Left cardiac atrium (tissue), 4 donors: ENCODE data around the gene IBA57. TPM values are rescaled to one million over a fixed set of nuclear protein-coding genes. Genes with fewer than 3 reads are reported as not detected.
"Not testable (repeated sequence)": the region's sequence is repeated elsewhere in the genome, so short reads cannot be mapped to it uniquely, and the experiment has no call there.

Experiments
- ATAC-seq, 2 donors: fragments of 200-7000 bp; cut with Tn5 transposase; one replicate each; pipeline ENCODE4 v1.9.1; 2020; ENCODE audit warnings: mild to moderate bottlenecking in 2 of 2, moderate library complexity in 2 of 2
- DNase-seq: peaks from one replicate; pipeline ENCODE4 v3.0.0-alpha.2; 2020
- intact Hi-C, 2 donors: fragments of 100-400 bp; cut with DNase I; formaldehyde crosslinking; loops; one replicate each; pipeline versions ENCODE4 v1.14.1 to v1.15.1; 2022 to 2023
- total RNA-seq, 2 donors: library from RNA; stranded (reverse); fragmentation: NEBNext Ultra II Directional; extraction: Animal tissue kit (Norgen Biotek cat#: 25700); gene quantifications; one replicate each; pipeline ENCODE4 v1.2.1, GENCODE V29; 2021
- donor health status: DM: no; HTN: yes; CAD: no.
- donor health status: DM: no; HTN: yes; CAD: no; lungs with severe emphysema.
- donor health status: DM: yes; HTN: yes; CAD: no.
- donor health status: Dilated cardiomyopathy.

Gene IBA57
- total RNA-seq, 2 donors from 2014 or later, result 10.4 to 10.5 TPM

- ATAC-seq (no peak), DNase-seq (peak; percentile 43)
- intact Hi-C loops, result loop anchor here in 1 of 2 donors (5.0 kb wide), 1 partner anchor 43 kb away; the partner anchor contains the start of gene OBSCN
Observed at GRCh38 chr1:228164561-228165371, 838 bp upstream of the IBA57 start.

- ATAC-seq, result peak; percentile 7 to 26
- intact Hi-C loops, result loop anchor here in 1 of 2 donors (5.0 kb wide), 1 partner anchor 41 kb away; the partner anchor contains the start of gene OBSCN
- DNase-seq, result peak; percentile 78
Observed at GRCh38 chr1:228166170-228166936, 749 bp downstream of the IBA57 start.

GRCh38 chr1:228168563-228169270 lies 3.1 kb downstream of the IBA57 start:
- ATAC-seq (no peak), DNase-seq (peak; percentile 22)
- intact Hi-C loops, result loop anchor here in 1 of 2 donors (5.0 kb wide), 1 partner anchor 39 kb away; the partner anchor contains the start of gene OBSCN

GRCh38 chr1:228169345-228169744 lies 3.7 kb downstream of the IBA57 start:
- ATAC-seq (no peak), DNase-seq (no peak)
- intact Hi-C loops, result loop anchor here in 1 of 2 donors (5.0 kb wide), 1 partner anchor 38 kb away; the partner anchor contains the start of gene OBSCN

DNA sequence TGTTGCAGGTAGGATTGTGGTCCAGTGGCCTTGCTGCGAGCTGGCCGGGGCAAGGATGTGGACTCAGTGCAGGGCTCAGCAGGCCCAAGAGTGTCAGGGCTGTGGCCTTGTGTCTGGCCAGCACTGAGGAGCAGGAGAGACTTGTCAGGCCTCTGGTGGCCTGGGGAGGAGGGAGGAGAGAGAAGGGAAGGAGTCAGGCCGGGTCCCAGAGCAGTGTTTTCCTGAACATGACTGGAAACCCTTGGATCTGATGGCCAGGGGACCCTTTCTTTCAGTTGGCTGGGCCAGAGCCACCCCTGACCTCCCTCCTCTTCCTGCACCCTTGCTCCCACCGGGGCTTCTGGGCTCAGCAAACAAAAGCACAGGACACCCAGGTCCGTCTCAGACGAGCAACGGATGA lies 5.1 kb downstream of the IBA57 start:
- intact Hi-C loops, result no loop called here
- ATAC-seq (no peak), DNase-seq (no peak)

DNA sequence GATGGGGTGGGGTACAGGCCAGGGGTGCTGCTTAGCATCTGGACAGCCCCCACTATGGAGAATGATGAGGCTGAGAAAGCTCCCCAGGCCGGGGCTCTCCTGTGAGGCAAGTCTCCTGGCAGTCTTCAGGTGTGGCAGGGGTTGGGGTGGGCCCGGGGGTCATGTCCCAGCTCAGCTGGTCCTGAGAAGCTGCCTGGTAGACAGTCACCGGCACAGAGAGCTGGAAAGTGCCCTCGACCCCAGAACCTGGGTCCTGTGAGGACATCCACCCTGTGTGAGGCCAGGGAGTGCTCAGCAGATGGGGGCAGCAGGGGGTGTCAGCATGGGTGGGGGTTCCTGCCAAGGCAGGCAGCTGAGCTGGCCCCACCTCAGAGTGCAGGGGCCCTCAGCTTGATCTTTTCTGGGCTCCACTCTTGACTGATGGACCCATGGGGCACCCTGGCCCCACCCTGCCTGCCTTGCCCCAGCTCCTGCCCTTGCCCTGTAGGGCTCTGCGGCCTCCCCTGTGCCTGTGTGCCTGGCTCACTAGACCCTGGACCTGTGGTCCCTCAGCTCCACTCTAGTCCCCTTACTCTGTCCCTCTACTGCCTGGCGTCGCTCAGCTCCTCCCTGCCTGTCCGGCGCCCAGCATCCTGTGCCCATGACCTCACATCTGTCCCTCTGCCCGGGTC lies 5.8 kb downstream of the IBA57 start:
- ATAC-seq (no peak), DNase-seq (no peak)
- intact Hi-C loops, result no loop called here

DNA sequence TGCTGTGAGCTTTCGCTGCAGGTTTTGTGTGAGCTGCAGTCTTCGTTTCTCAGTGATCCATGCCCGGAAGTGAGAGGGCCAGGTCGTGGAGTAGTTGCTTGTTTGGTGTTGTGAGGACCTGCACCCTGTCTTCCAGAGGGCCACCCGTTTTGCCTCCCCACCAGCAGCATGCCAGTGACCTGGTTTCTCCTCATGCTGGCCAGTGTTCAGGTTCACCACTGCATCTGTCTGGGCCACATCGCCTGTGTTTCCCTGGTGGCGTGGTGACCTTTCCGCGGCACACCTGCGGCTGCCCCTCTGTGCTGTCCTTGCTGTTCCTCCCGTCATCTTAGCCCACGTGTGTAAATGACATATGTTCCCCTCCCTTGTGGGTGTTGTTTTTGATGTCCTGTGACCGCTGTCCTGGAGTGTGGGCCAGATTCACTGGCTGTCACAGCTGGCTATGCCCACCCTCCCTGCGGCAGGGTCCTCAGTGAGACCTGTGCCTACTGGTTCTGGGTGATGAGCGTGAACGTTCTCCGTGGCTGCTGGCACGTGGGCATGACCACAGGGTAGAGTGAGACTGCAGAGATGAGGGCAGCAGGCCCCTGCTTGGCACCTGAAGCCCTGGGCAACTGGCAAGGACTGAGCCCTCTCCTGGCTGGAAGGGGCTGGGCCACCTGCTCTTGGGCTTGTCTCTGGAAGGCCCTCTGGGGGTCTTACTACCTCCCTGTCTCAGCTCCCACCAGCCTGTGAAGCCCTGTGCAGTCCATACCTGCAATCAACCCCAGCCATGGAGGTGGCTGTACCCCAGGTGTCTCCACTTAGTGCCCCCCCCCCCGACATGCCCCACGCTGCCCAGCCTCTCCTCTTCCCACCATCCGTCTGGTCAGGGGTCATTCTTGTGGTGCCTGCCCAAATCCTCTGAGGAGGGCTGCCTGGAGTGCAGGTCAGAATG lies 7.3 kb downstream of the IBA57 start:
- DNase-seq, result no peak
- no peak for ATAC-seq
- intact Hi-C loops, result no loop called here

DNA sequence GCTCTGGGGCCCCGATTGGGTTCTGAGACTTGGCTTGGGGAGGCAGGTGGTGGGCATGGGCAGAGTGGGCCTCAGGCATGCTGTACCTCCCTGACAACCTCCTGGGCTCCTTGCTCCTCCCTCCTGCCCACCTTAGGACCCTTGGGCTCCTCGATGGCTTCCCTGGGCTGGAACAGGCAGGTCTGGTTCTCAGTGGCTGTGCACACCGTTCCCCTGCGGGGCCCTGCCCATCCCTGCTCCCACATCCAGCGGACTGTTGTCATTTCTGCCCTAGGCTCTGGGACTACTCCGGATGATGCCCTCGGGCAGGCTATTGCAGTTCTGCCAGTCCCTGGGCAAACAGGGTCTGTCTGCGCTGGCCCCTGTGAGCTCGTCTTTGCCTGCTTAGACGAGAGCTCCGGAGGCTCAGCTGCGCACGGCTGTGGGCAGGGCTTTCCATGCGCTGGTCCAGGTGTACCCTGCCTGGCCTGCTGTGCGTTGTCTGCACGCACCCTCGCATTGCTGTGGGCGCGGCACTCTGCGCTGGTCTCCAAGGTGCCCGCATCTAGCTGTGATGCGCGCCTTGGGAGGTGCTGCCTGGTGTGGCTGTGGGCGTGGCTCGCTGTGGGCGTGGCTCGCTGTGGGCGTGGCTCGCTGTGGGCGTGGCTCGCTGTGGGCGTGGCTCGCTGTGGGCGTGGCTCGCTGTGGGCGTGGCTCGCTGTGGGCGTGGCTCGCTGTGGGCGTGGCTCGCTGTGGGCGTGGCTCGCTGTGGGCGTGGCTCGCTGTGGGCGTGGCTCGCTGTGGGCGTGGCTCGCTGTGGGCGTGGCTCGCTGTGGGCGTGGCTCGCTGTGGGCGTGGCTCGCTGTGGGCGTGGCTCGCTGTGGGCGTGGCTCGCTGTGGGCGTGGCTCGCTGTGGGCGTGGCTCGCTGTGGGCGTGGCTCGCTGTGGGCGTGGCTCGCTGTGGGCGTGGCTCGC lies 8.2 kb downstream of the IBA57 start:
- ATAC-seq (peak in 1 of 2 donors; percentile 19), DNase-seq (peak; percentile 33)
- intact Hi-C loops, result not testable (repeated sequence)

- ATAC-seq (peak in 1 of 2 donors; percentile 18), DNase-seq (peak; percentile 37)
- intact Hi-C loops, result no loop called here
Observed at GRCh38 chr1:228174482-228175315, 9.1 kb downstream of the IBA57 start.

DNA sequence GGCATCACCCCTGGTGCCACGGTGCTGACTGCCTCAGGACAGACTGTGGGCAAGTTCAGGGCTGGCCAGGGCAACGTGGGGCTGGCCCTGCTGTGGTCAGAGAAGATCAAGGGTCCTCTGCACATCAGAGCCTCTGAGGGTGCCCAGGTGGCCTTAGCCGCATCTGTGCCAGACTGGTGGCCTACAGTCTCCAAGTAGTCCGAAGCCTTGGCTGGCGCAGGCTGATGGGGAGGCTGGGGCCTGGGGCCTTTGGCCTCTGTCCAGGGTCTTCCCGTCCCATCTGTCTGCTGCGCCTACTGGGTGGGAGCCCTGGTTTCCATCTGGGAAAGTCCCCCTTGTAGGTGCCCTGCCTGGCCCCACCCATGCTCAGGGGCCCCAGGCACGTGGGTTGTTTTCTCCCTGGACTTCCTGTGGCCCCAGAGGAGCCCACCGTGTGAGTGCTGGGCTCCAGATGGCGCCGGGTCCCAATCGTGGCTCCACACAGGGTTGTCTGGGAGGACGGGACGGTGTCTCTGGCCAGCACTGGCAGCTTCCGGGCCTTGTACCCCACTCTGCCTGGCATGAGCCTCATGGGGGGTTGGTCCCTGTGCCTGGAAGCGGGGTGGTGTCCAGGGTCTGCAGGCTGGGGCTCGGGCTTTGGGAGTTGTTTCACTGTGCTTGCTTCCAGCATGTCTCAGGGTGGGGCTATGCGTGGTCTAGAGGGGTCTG lies 9.9 kb downstream of the IBA57 start:
- no peak for ATAC-seq
- intact Hi-C loops, result no loop called here
- DNase-seq, result no peak

DNA sequence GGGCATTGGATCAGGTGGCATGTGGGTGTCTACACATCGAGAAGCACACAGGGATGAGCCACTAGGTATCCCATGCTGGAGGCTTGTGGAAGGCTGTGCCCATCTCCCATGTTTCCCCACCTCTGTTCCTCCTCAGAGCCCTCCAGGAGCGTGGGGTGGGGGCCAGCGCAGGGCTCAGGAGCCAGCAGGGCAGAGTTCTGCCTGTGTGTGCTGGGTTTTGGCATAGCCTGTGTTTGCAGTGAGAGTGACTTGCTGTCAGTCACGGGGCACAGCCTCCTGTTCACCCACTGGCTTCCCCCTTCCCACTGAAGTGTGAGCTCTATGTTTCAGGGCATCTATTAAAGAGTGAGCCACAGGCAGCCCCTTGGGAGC lies 10.4 kb downstream of the IBA57 start:
- DNase-seq (no peak), ATAC-seq (no peak)
- intact Hi-C loops, result no loop called here

- DNase-seq, result peak; percentile 13
- intact Hi-C loops, result no loop called here
- no peak for ATAC-seq
Observed at GRCh38 chr1:228176461-228177182, 11.0 kb downstream of the IBA57 start.

- DNase-seq, result peak; percentile 17
- no peak for ATAC-seq
- intact Hi-C loops, result no loop called here
Observed at GRCh38 chr1:228177183-228177475, 11.5 kb downstream of the IBA57 start.

GRCh38 chr1:228177721-228178710 lies 12.4 kb downstream of the IBA57 start:
- intact Hi-C loops, result no loop called here
- peak; percentile 2 for DNase-seq
- no peak for ATAC-seq
